IPS-NIHi7 (cell line): ENCODE data around the gene NECAB3.
A peak's percentile ranks its signal among the peaks of the same experiment; 100 is the strongest.

Experiments used
- DNase-seq: peaks from one replicate; pipeline ENCODE4 v3.0.0; 2012; ENCODE audit warnings: mixed read lengths; ENCODE audit errors: extremely low spot score

NECAB3 gene

GRCh38 chr20:33677991-33678702, 3.9 kb upstream of the NECAB3 start:
- DNase-seq: no peak

- DNase-seq: no peak
Measured at GRCh38 chr20:33676652-33677645, 2.7 kb upstream of the NECAB3 start.

- DNase-seq: no peak
Measured at GRCh38 chr20:33676121-33676520, 1.9 kb upstream of the NECAB3 start.

GRCh38 chr20:33675136-33675959, 1.1 kb upstream of the NECAB3 start:
- no peak for DNase-seq

GRCh38 chr20:33673410-33674293, 576 bp downstream of the NECAB3 start:
- no peak for DNase-seq

GRCh38 chr20:33673114-33673409, 1.2 kb downstream of the NECAB3 start:
- no peak for DNase-seq

GRCh38 chr20:33672426-33673113, 1.7 kb downstream of the NECAB3 start:
- DNase-seq: no peak

GRCh38 chr20:33671573-33672288, 2.5 kb downstream of the NECAB3 start:
- DNase-seq: no peak

GRCh38 chr20:33670715-33671499, 3.3 kb downstream of the NECAB3 start:
- DNase-seq: no peak

- no peak for DNase-seq
Measured at GRCh38 chr20:33669873-33670640, 4.2 kb downstream of the NECAB3 start.

- no peak for DNase-seq
Measured at GRCh38 chr20:33669224-33669623, 5.0 kb downstream of the NECAB3 start.

GRCh38 chr20:33668466-33669155, 5.6 kb downstream of the NECAB3 start:
- no peak for DNase-seq

GRCh38 chr20:33667676-33668465, 6.4 kb downstream of the NECAB3 start:
- DNase-seq: peak; percentile 91

GRCh38 chr20:33667245-33667675, 7.0 kb downstream of the NECAB3 start:
- DNase-seq: no peak

GRCh38 chr20:33666293-33667244, 7.7 kb downstream of the NECAB3 start, which contains the start of gene ACTL10:
TSS of gene ACTL10 (plus strand) at chr20:33666943. CDS start at chr20:33667498, 555 bp downstream.
- peak; percentile 94 for DNase-seq
